Lower leg skin (tissue), 4 donors: ENCODE results near the gene SLC25A48. TPM values are rescaled to one million over a fixed set of nuclear protein-coding genes. Genes with fewer than 3 reads are reported as not detected.

ENCODE experiments used
- DNase-seq, 2 donors: peaks; one replicate each; pipeline ENCODE4 v3.0.0-alpha.2; 2019; ENCODE audit warnings: low spot score in 2 of 2
- H3K4me3 ChIP-seq: fragments of 200-600 bp; sonication (generic); 2 replicates; pipeline ENCODE4 v1.5.1; 2017; ENCODE audit warnings: mild to moderate bottlenecking, low read depth; ENCODE audit not compliant: poor library complexity, severe bottlenecking
- POLR2A ChIP-seq, 2 donors: fragments of 450-650 bp; IDR thresholded peaks; one replicate each; pipeline ENCODE4 v1.6.1; 2016 to 2017; ENCODE audit warnings: antibody characterized with exemption in 2 of 2, mild to moderate bottlenecking in 1 of 2, moderate library complexity in 1 of 2
- WGBS, 2 donors: methylation state at CpG; one replicate each; pipeline ENCODE4 v1.1.5; 2018; 5-methylcytosine and 5-hydroxymethylcytosine counted together
- intact Hi-C: fragments of 100-400 bp; cut with DNase I; formaldehyde crosslinking; loops from one replicate; pipeline ENCODE4 v1.15.0; 2023; ENCODE audit warnings: low total_unique reads
- total RNA-seq, 4 donors: library from RNA; depleted of rRNA; stranded (reverse); fragments of >200 nt; gene quantifications; one replicate each; pipeline ENCODE4 v1.1.0, GENCODE V29; 2016
- TF ChIP-seq, protein P1 (sequence below), 3 donors: fragments of 450-650 bp; IDR thresholded peaks; one replicate each; pipeline ENCODE4 v1.5.1; 2016; ENCODE audit warnings: antibody characterized with exemption in 3 of 3, mild to moderate bottlenecking in 3 of 3, moderate library complexity in 2 of 3

The SLC25A48 gene
- total RNA-seq, 4 donors from 2014 or later = 0.80 to 7.6 (median 1.7) TPM

DNA sequence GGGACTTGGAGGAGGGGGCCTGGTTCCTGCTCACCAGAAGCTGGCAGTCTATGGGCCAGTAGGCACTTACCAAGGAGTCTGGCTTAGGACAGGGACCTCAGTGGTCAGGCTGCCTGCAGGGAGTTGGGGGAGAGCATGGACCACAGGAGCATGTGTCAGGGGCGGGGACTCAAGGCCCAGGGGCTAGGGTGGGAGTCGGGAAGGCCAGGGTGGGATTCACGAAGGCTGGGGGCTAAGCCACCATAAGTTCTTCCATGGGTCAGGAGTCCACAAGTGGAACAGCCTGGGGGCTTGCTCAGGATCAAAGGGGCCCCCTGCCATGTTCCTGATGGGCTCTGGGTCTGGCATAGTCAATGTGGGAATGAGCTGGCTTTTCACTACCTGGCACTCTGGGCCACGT is 11.5 kb upstream of the SLC25A48 start:
- WGBS, 2 donors = 84 to 88% methylated on average over 4 of the region's 4 CpGs
- intact Hi-C loops = loop anchor here (10.0 kb wide), 1 partner anchor 358 kb away; no protein-coding TSS in a partner anchor
- no peak overlapping the region for H3K4me3 ChIP-seq
- TF ChIP-seq, protein P1, sequence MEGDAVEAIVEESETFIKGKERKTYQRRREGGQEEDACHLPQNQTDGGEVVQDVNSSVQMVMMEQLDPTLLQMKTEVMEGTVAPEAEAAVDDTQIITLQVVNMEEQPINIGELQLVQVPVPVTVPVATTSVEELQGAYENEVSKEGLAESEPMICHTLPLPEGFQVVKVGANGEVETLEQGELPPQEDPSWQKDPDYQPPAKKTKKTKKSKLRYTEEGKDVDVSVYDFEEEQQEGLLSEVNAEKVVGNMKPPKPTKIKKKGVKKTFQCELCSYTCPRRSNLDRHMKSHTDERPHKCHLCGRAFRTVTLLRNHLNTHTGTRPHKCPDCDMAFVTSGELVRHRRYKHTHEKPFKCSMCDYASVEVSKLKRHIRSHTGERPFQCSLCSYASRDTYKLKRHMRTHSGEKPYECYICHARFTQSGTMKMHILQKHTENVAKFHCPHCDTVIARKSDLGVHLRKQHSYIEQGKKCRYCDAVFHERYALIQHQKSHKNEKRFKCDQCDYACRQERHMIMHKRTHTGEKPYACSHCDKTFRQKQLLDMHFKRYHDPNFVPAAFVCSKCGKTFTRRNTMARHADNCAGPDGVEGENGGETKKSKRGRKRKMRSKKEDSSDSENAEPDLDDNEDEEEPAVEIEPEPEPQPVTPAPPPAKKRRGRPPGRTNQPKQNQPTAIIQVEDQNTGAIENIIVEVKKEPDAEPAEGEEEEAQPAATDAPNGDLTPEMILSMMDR (IDR thresholded peaks at IDR 0.05) = no peak
- TF ChIP-seq POLR2A (IDR thresholded peaks at IDR 0.05) = no peak
- DNase-seq = peak in 1 of 2 donors; percentile 76

DNA sequence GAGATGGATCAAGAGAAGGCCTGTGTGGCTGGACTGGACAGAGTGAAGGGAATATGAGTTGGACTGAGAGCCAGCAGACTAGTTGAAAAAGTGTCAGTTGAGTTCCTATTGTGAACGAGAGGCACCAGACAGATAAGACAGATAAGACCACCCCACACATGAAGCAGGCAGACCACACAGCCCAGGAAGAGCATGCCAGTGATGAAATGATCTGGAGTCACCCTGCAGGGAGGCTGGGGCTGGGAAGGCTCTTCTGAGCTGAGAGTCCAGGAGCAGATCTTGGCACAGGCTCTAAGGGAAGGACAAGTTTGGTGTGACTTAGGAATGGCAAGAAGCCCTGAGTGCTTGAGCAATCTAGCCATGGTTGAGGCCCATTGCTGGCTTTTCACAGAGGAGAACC is 10.6 kb upstream of the SLC25A48 start:
- no peak overlapping the region for H3K4me3 ChIP-seq
- intact Hi-C loops = loop anchor here (10.0 kb wide), 1 partner anchor 359 kb away; no protein-coding TSS in a partner anchor
- 60 to 62% methylated on average over 1 of the region's 1 CpG for WGBS, 2 donors

DNA sequence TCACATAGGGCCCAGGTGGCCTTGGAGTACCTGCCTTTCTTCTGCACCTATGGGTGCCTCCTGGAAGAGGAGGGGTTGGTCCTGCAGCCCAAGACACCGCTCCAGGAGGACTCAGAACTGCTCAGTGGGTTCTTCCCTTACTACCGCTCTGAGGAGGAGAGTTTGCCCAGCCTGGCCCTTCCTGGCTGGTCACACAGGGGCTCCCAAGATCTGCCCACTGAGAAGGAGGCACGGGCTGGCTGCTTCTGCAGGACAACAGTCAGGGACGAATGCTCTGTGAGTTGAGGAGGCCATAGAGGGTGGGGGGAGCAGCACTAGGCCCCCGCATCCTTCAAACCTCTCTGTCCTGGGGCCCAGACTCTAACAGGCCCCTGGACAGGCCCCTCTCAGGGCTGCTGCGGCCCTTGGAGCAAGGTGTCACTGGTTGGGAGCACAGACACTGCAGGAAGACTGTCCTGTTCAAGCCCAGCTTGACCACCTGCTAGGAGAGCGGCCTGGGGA is 9.9 kb upstream of the SLC25A48 start:
- DNase-seq = no peak
- intact Hi-C loops = loop anchor here (10.0 kb wide), 1 partner anchor 360 kb away; no protein-coding TSS in a partner anchor
- no peak for TF ChIP-seq POLR2A (IDR thresholded peaks at IDR 0.05)
- TF ChIP-seq, protein P1 (IDR thresholded peaks at IDR 0.05) = no peak
- no peak overlapping the region for H3K4me3 ChIP-seq
- 87 to 96% methylated on average over 7 of the region's 7 CpGs for WGBS, 2 donors

More for the DNA sequence above, 10.6 kb upstream of the SLC25A48 start:
- peak in 1 of 2 donors; percentile 84 for DNase-seq
- TF ChIP-seq, protein P1 (IDR thresholded peaks at IDR 0.05) = no peak
- TF ChIP-seq POLR2A (IDR thresholded peaks at IDR 0.05) = no peak

DNA sequence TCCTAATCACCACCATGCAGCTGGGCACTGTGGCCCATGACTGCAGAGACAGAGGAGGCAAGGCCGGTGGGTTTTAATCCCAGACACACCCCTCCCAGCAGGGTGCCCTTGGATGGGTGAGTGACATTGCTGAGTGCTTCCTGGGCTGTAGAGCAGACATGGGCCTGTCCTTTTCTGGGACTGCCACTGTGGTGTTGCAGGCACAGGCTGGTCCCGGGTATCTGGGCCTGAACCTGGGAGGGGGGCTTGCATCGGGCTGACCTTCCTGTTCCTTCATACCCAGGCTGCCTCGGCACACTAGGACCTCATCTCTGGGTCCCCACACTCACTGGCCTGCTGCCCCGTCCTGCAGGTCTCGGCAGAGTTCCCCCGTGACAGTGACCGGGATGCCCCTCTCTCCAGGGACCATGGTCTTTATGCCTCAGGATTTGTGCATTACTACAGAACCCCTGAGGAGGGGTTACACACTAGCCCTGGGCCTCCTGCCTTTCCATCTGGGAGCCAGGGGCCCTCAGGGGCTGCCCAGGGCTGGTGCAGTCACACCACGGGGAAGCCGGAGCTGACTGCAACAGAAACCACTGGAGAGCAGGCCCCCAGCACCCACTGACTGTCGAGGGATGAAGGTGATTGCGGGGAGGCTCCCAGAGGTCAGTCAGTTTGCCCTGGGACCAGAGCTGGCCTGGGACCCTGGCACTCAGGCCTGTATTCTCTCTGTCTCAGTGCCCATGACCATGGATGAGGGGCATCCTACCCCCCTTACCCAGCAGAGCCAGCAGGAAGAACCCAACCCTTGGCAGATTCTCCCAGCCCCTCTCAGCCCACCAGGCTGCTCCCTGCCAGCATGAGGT is 8.9 kb upstream of the SLC25A48 start:
- no peak overlapping the region for H3K4me3 ChIP-seq
- intact Hi-C loops = loop anchor here (10.0 kb wide), 1 partner anchor 361 kb away; no protein-coding TSS in a partner anchor
- TF ChIP-seq, protein P1 (IDR thresholded peaks at IDR 0.05) = no peak
- no peak for TF ChIP-seq POLR2A (IDR thresholded peaks at IDR 0.05)
- 68 to 86% methylated on average over 8 of the region's 12 CpGs for WGBS, 2 donors
- peak in 1 of 2 donors; percentile 83 for DNase-seq

DNA sequence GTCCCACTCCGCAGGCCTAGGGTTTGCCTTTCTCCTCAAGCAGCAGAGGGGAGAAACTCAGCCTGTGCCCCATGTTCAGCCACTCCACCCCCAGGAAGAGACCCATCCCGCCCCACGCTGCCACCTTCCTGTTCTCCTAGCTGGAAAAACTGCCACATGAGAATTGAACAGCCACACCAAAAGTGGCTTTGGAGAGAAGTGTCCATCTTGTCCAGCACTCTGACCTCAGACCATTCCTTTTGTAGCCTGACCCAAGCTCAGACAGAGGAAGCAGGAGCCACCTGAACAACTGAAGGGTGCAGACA is 8.3 kb upstream of the SLC25A48 start:
- no peak overlapping the region for H3K4me3 ChIP-seq
- intact Hi-C loops = loop anchor here (10.0 kb wide), 1 partner anchor 361 kb away; no protein-coding TSS in a partner anchor
- TF ChIP-seq, protein P1 (IDR thresholded peaks at IDR 0.05) = no peak
- TF ChIP-seq POLR2A (IDR thresholded peaks at IDR 0.05) = no peak
- 87 to 97% methylated on average over 3 of the region's 3 CpGs for WGBS, 2 donors
- DNase-seq = no peak
